Anterior cingulate cortex (tissue), 58 donors: ENCODE data around the gene DUSP6.

Source experiments
- DNase-seq, 58 donors: peaks; one replicate each; lab custom pipeline; 2025; lab: John Stamatoyannopoulos, UW

Gene DUSP6

DNA sequence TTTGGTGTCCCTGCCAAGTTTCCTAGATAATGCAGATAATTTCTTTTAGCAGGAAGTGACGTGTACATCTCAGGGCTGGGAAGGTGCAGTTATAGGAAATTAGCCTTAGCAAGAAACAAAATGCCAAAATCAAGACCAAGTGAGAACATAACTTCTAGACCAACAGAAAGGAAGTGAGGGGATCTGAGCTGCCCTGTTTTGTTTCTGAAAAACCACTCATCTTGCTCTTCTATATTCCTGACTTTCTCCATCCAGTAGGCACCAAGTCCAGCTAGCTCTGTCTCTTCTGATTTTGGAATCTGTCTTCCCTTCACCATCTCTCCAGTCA lies 23.9 kb upstream of the DUSP6 start:
- DNase-seq = no peak

DNA sequence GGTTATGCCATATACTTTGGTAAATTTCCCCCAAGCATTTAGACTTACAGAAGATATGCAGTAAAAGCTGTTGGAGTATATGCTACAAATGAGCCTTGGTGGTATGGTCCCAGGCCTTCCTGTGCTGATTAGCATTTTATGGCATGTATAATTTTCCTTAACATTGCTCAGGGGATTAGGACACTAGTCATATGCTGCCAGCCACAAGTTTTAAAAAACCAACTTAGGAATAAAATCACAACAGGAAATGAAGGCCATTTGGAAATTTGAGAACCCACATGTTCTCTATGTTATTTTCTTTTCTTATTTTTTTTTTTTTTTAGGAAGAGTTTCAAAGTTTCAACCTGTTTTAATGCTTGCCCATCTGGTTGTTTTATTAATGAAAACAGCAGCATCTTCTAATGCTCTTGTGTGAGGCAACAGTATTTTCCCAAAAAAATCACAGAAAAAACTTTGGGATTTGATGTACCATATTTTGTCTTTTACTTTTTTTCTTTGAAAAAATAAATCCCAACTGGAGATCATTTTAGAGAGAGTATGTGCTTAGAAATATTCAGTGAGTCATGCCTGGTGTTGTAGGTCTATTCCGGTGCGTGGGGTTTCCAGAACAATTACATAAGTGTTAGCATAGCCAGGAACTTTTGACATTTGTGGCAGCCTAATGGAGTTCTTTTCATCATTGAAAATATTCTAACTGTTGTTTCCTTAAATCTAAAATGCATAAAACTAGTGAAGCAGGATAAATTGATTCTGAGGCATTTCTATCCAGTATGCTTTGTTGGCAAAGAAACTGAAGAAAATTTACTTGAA lies 21.7 kb upstream of the DUSP6 start:
- DNase-seq = peak in 3 of 58 donors; percentile 4 to 27 (median 11)

DNA sequence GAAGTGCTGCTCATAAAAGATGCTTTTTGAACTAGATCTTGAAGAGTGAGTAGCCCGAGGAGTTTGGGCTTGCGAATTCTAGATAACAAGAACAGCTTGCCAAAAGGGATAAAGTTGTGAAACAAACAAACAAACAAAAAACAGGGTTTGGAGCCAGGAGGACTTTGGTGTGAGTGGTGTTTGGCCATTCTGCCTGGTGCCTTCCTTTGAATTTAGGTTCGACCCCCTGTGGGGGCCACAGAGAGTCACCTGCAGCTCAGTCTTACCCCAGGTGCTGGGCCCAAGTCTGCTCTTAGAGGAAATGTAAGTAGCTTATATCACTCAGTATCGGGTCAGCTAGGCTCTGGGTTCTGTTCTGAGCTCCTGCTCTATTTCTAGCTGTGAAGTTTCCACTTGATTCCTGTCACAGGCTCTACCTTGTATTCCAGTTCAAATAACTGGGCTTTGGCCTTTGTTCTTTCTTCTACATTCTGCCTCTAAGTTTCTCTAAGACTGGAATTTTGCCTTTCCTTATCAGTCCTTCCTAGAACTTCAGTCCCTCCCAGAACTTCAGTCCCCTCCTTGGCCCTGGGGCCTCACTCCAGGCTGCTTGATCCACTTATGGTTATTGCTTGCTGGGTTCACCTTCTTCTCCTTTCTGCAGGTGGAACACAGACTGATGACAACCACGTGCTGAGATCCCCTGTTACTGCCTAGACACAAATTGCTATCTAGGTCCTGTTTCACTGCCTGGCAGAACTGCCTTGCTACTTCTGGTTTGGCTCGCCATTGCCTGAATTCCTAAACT lies 20.5 kb upstream of the DUSP6 start:
- DNase-seq = no peak

GRCh38 chr12:89370850-89371249 lies 18.5 kb upstream of the DUSP6 start:
- DNase-seq = peak in 13 of 58 donors; percentile 8 to 38 (median 14)

- DNase-seq = no peak
Measured at GRCh38 chr12:89370421-89370831, 18.1 kb upstream of the DUSP6 start.

DNA sequence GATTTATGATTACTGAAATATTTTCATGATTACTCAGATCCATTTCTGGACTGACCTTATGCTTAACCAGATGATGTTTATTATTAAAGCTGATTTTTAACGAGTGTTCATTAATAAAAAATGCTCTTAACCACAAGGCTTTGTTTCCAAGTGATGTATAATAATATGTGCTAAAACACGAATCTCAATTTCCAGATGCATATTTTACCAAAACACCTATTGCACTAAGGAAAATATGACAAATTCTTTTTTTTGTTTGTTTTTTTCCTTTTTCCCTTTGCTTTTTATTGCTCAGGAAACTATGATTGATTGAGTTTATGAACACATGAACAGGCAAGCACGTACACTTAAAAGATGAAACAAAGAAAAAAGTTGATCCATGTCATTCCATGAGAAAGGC lies 16.9 kb upstream of the DUSP6 start:
- no peak for DNase-seq

GRCh38 chr12:89368391-89368790 lies 16.1 kb upstream of the DUSP6 start:
- no peak for DNase-seq

- no peak for DNase-seq
Measured at GRCh38 chr12:89366676-89367364, 14.5 kb upstream of the DUSP6 start.

GRCh38 chr12:89364631-89365030 lies 12.3 kb upstream of the DUSP6 start:
- no peak for DNase-seq

GRCh38 chr12:89364058-89364457 lies 11.8 kb upstream of the DUSP6 start:
- no peak for DNase-seq

- no peak for DNase-seq
Measured at GRCh38 chr12:89363582-89363981, 11.3 kb upstream of the DUSP6 start.

DNA sequence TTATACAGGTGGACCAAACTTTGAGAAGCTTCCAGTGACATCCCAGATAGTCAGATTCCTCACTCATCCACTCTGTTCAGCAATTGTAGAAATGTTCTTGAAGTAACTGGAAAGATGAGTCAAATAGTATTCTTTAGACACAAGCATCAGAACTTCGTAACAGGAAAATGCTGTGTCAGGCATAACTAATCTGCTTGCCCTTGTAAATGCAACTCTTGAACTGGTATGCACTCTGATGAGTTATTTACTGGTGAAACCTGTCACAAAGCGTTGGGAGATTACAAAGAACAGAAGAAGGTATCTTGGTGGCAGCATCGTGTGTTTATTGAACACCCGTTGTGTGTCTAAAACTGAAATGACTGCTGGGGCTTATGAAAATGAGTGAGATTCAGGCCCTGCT lies 10.8 kb upstream of the DUSP6 start:
- DNase-seq = no peak

GRCh38 chr12:89359615-89360014 lies 7.3 kb upstream of the DUSP6 start:
- DNase-seq = no peak

- no peak for DNase-seq
Measured at GRCh38 chr12:89358805-89359204, 6.5 kb upstream of the DUSP6 start.

GRCh38 chr12:89357297-89357730 lies 5.0 kb upstream of the DUSP6 start:
- no peak for DNase-seq

- DNase-seq = no peak
Measured at GRCh38 chr12:89356069-89356665, 3.9 kb upstream of the DUSP6 start.

DNA sequence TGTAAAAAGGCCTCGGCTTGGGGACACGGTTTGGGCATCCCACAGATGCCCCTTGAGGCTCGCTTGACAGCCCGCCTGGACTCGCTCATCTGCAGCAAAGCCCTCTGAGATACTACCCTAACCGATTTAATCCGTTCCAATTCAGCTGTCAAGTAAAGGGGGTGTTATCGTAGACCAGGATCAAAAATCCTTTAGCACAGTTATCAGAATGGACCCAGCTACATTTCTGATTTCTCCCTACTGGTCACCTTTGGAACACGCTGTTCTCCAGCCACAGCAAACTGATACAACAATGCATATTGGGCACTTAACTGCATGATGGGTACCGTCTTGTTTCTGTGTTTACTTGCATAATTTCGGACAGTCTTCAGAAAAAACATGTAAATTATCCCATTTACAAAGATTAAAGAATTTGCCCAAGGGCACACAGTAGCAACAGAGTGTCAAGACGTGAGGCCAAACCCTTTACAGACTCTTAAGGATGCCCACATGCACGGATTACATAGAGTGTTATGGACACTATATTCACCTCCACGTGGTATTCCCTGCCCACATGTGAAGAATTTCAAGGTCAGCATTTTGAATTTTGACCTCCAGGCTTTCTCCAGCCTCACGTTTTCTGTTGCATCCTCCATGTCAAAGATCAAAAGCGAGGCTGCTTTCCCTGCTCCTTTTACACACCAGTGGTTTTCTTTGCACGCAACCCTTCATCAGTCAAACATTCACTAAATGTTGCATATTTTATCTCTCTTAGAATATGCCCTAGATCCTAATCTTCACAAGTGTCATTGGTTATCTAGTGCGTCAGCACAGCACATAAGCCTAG lies 3.2 kb upstream of the DUSP6 start:
- DNase-seq = no peak

GRCh38 chr12:89354612-89355067 lies 2.3 kb upstream of the DUSP6 start:
- peak in 2 of 58 donors; percentile 44 to 50 for DNase-seq

- DNase-seq = peak in 39 of 58 donors; percentile 33 to 84 (median 61)
Measured at GRCh38 chr12:89353823-89354611, 1.7 kb upstream of the DUSP6 start.
